GM18907 (cell line): ENCODE results near the gene GTF3C1.

Experiments used
- ATAC-seq: cut with Tn5 transposase; IDR thresholded peaks from one replicate; pipeline ENCODE4 v1.9.1; 2021; ENCODE audit warnings: mild to moderate bottlenecking, moderate library complexity; ENCODE audit not compliant: unreplicated experiment

The GTF3C1 gene

GRCh38 chr16:27568077-27568476, 18.4 kb upstream of the GTF3C1 start:
- no peak for ATAC-seq

- ATAC-seq: no peak
Observed at GRCh38 chr16:27566417-27566816, 16.7 kb upstream of the GTF3C1 start.

GRCh38 chr16:27564224-27564623, 14.5 kb upstream of the GTF3C1 start:
- no peak for ATAC-seq

GRCh38 chr16:27561216-27561615, 11.5 kb upstream of the GTF3C1 start:
- no peak for ATAC-seq

- ATAC-seq: no peak
Observed at GRCh38 chr16:27558932-27559331, 9.2 kb upstream of the GTF3C1 start.

GRCh38 chr16:27558434-27558833, 8.7 kb upstream of the GTF3C1 start:
- no peak for ATAC-seq

GRCh38 chr16:27556471-27556870, 6.8 kb upstream of the GTF3C1 start:
- no peak for ATAC-seq

GRCh38 chr16:27551036-27551435, 1.3 kb upstream of the GTF3C1 start:
- ATAC-seq: no peak

GRCh38 chr16:27550582-27550920, 838 bp upstream of the GTF3C1 start:
- ATAC-seq: no peak

- peak; percentile 35 for ATAC-seq
Observed at GRCh38 chr16:27549464-27549745, 308 bp downstream of the GTF3C1 start.

- no peak for ATAC-seq
Observed at GRCh38 chr16:27547851-27548250, 1.9 kb downstream of the GTF3C1 start.

- ATAC-seq: no peak
Observed at GRCh38 chr16:27547134-27547533, 2.6 kb downstream of the GTF3C1 start.

- no peak for ATAC-seq
Observed at GRCh38 chr16:27544671-27545070, 5.0 kb downstream of the GTF3C1 start.

GRCh38 chr16:27543801-27544200, 5.9 kb downstream of the GTF3C1 start:
- ATAC-seq: no peak

GRCh38 chr16:27539636-27540035, 10.1 kb downstream of the GTF3C1 start:
- no peak for ATAC-seq

- no peak for ATAC-seq
Observed at GRCh38 chr16:27539120-27539519, 10.6 kb downstream of the GTF3C1 start.

GRCh38 chr16:27538528-27538927, 11.2 kb downstream of the GTF3C1 start:
- no peak for ATAC-seq

- ATAC-seq: no peak
Observed at GRCh38 chr16:27534256-27534655, 15.5 kb downstream of the GTF3C1 start.

GRCh38 chr16:27531826-27532800, 17.6 kb downstream of the GTF3C1 start:
- ATAC-seq: no peak

- ATAC-seq: no peak
Observed at GRCh38 chr16:27531186-27531585, 18.5 kb downstream of the GTF3C1 start.

GRCh38 chr16:27529962-27530361, 19.8 kb downstream of the GTF3C1 start:
- ATAC-seq: no peak

GRCh38 chr16:27528294-27528693, 21.4 kb downstream of the GTF3C1 start:
- no peak for ATAC-seq

- no peak for ATAC-seq
Observed at GRCh38 chr16:27526180-27526579, 23.5 kb downstream of the GTF3C1 start.
